AG09309 (cell line): Measurements from ENCODE around the gene CDC16.
"Not testable (repeated sequence)": the region's sequence is repeated elsewhere in the genome, so short reads cannot be mapped to it uniquely, and the experiment has no call there.

Experiments used
- DNase-seq: peaks from one replicate; pipeline ENCODE4 v3.0.0-alpha.2; 2010; ENCODE audit warnings: low read depth
- H3K4me3 ChIP-seq: 2 replicates; pipeline ENCODE4 v1.5.1; 2011; ENCODE audit warnings: mild to moderate bottlenecking, low read depth, low read length, moderate library complexity; ENCODE audit not compliant: control insufficient read depth
- CTCF ChIP-seq: IDR thresholded peaks from 2 replicates; pipeline ENCODE4 v1.5.1; 2011; ENCODE audit warnings: mild to moderate bottlenecking, low read depth, low read length, inconsistent platforms; ENCODE audit not compliant: insufficient read depth, control insufficient read depth; ENCODE audit errors: missing control alignments

CDC16 gene

GRCh38 chr13:114234645-114235421 lies at the start of gene CDC16:
CDC16 (plus strand) TSS chr13:114234897; CDS start chr13:114235085, 188 bp downstream.
- peak within 1 kb of the TSS; percentile 69 for H3K4me3 ChIP-seq
- no peak for TF ChIP-seq CTCF
- peak; percentile 49 for DNase-seq

- no peak for TF ChIP-seq CTCF
- no peak overlapping the region for H3K4me3 ChIP-seq
- DNase-seq: no peak
Observed at GRCh38 chr13:114185182-114185971, 49.3 kb upstream of the CDC16 start.

GRCh38 chr13:114194853-114195252 lies 39.8 kb upstream of the CDC16 start:
- H3K4me3 ChIP-seq: no peak overlapping the region
- no peak for TF ChIP-seq CTCF
- DNase-seq: no peak

GRCh38 chr13:114196629-114197028 lies 38.1 kb upstream of the CDC16 start:
- no peak for DNase-seq
- H3K4me3 ChIP-seq: no peak overlapping the region
- TF ChIP-seq CTCF: no peak

GRCh38 chr13:114198556-114198955 lies 36.1 kb upstream of the CDC16 start:
- no peak for DNase-seq
- TF ChIP-seq CTCF: no peak
- H3K4me3 ChIP-seq: no peak overlapping the region

GRCh38 chr13:114199526-114199925 lies 35.2 kb upstream of the CDC16 start:
- not testable (repeated sequence) for DNase-seq, H3K4me3 ChIP-seq

GRCh38 chr13:114199954-114200353 lies 34.7 kb upstream of the CDC16 start:
- TF ChIP-seq CTCF: no peak
- peak overlapping the region; percentile 18; the same call in 1 of the 2 replicates for H3K4me3 ChIP-seq
- no peak for DNase-seq
